ENCODE measurements around the gene MYO10.

The MYO10 gene

GRCh38 chr5:16856531-16856930 lies 79.6 kb downstream of the MYO10 start:
- Histone ChIP-seq H3K27me3 (ENCODE audit: low read depth, low read length) (no peaks in the 10 kb centered on the region), H3K9me3 (ENCODE audit: control insufficient read depth in 1 of 2, low read length in 2 of 2) (peaks cover 0 to 4% of the 10 kb centered on the region in 2 donors), H3K4me3 (ENCODE audit: low read depth in 1 of 2, low read length in 2 of 2) (no peak overlapping the region), H3K4me1 (ENCODE audit: control insufficient read depth in 1 of 2, insufficient read depth in 2 of 2, low read length in 2 of 2) (peaks cover 0 to 8% of the 10 kb centered on the region in 2 donors), H3K36me3 (ENCODE audit: control insufficient read depth in 1 of 2, insufficient read depth in 2 of 2, low read length in 2 of 2) (no peaks in the 10 kb centered on the region), H3K27ac (ENCODE audit: low read length) (no peak overlapping the region)

- Histone ChIP-seq H3K4me1 (ENCODE audit: control insufficient read depth in 1 of 2, insufficient read depth in 2 of 2, low read length in 2 of 2) (peaks cover 0 to 8% of the 10 kb centered on the region in 2 donors), H3K36me3 (ENCODE audit: control insufficient read depth in 1 of 2, insufficient read depth in 2 of 2, low read length in 2 of 2) (no peaks in the 10 kb centered on the region), H3K27ac (ENCODE audit: low read length) (no peak overlapping the region), H3K27me3 (ENCODE audit: low read depth, low read length) (no peaks in the 10 kb centered on the region), H3K9me3 (ENCODE audit: control insufficient read depth in 1 of 2, low read length in 2 of 2) (peaks cover 0 to 4% of the 10 kb centered on the region in 2 donors), H3K4me3 (ENCODE audit: low read depth in 1 of 2, low read length in 2 of 2) (no peak overlapping the region)
Observed at GRCh38 chr5:16855898-16856297, 80.2 kb downstream of the MYO10 start.

- no peak overlapping the region for H3K27ac ChIP-seq (ENCODE audit: low read length)
- no peaks in the 10 kb centered on the region for H3K36me3 ChIP-seq (ENCODE audit: control insufficient read depth in 1 of 2, insufficient read depth in 2 of 2, low read length in 2 of 2)
- peaks cover 0 to 4% of the 10 kb centered on the region in 2 donors for H3K9me3 ChIP-seq (ENCODE audit: control insufficient read depth in 1 of 2, low read length in 2 of 2)
- no peak overlapping the region for H3K4me3 ChIP-seq (ENCODE audit: low read depth in 1 of 2, low read length in 2 of 2)
- no peaks in the 10 kb centered on the region for H3K27me3 ChIP-seq (ENCODE audit: low read depth, low read length)
- H3K4me1 ChIP-seq (ENCODE audit: control insufficient read depth in 1 of 2, insufficient read depth in 2 of 2, low read length in 2 of 2): peaks cover 0 to 8% of the 10 kb centered on the region in 2 donors
Observed at GRCh38 chr5:16855485-16855884, 80.6 kb downstream of the MYO10 start.

- H3K27ac ChIP-seq (ENCODE audit: low read length): no peak overlapping the region
- peaks cover 0 to 8% of the 10 kb centered on the region in 2 donors for H3K4me1 ChIP-seq (ENCODE audit: control insufficient read depth in 1 of 2, insufficient read depth in 2 of 2, low read length in 2 of 2)
- H3K36me3 ChIP-seq (ENCODE audit: control insufficient read depth in 1 of 2, insufficient read depth in 2 of 2, low read length in 2 of 2): no peaks in the 10 kb centered on the region
- H3K9me3 ChIP-seq (ENCODE audit: control insufficient read depth in 1 of 2, low read length in 2 of 2): peaks cover 0 to 4% of the 10 kb centered on the region in 2 donors
- H3K27me3 ChIP-seq (ENCODE audit: low read depth, low read length): no peaks in the 10 kb centered on the region
- no peak overlapping the region for H3K4me3 ChIP-seq (ENCODE audit: low read depth in 1 of 2, low read length in 2 of 2)
Observed at GRCh38 chr5:16854351-16854750, 81.7 kb downstream of the MYO10 start.

GRCh38 chr5:16853518-16853917 lies 82.6 kb downstream of the MYO10 start:
- H3K4me3 ChIP-seq (ENCODE audit: low read depth in 1 of 2, low read length in 2 of 2): no peak overlapping the region
- no peaks in the 10 kb centered on the region for H3K27me3 ChIP-seq (ENCODE audit: low read depth, low read length)
- H3K9me3 ChIP-seq (ENCODE audit: control insufficient read depth in 1 of 2, low read length in 2 of 2): no peaks in the 10 kb centered on the region
- H3K4me1 ChIP-seq (ENCODE audit: control insufficient read depth in 1 of 2, insufficient read depth in 2 of 2, low read length in 2 of 2): peaks cover 0 to 8% of the 10 kb centered on the region in 2 donors
- H3K36me3 ChIP-seq (ENCODE audit: control insufficient read depth in 1 of 2, insufficient read depth in 2 of 2, low read length in 2 of 2): no peaks in the 10 kb centered on the region
- H3K27ac ChIP-seq (ENCODE audit: low read length): no peak overlapping the region

GRCh38 chr5:16852251-16853005 lies 83.7 kb downstream of the MYO10 start:
- peaks cover 0 to 8% of the 10 kb centered on the region in 2 donors for H3K4me1 ChIP-seq (ENCODE audit: control insufficient read depth in 1 of 2, insufficient read depth in 2 of 2, low read length in 2 of 2)
- no peaks in the 10 kb centered on the region for H3K9me3 ChIP-seq (ENCODE audit: control insufficient read depth in 1 of 2, low read length in 2 of 2)
- H3K27ac ChIP-seq (ENCODE audit: low read length): no peak overlapping the region
- H3K27me3 ChIP-seq (ENCODE audit: low read depth, low read length): no peaks in the 10 kb centered on the region
- H3K4me3 ChIP-seq (ENCODE audit: low read depth in 1 of 2, low read length in 2 of 2): no peak overlapping the region
- no peaks in the 10 kb centered on the region for H3K36me3 ChIP-seq (ENCODE audit: control insufficient read depth in 1 of 2, insufficient read depth in 2 of 2, low read length in 2 of 2)

- Histone ChIP-seq H3K27ac (ENCODE audit: low read length) (no peak overlapping the region), H3K36me3 (ENCODE audit: control insufficient read depth in 1 of 2, insufficient read depth in 2 of 2, low read length in 2 of 2) (no peaks in the 10 kb centered on the region), H3K9me3 (ENCODE audit: control insufficient read depth in 1 of 2, low read length in 2 of 2) (no peaks in the 10 kb centered on the region), H3K4me3 (ENCODE audit: low read depth in 1 of 2, low read length in 2 of 2) (no peak overlapping the region), H3K4me1 (ENCODE audit: control insufficient read depth in 1 of 2, insufficient read depth in 2 of 2, low read length in 2 of 2) (no peaks in the 10 kb centered on the region), H3K27me3 (ENCODE audit: low read depth, low read length) (no peaks in the 10 kb centered on the region)
Observed at GRCh38 chr5:16849775-16850174, 86.3 kb downstream of the MYO10 start.

- Histone ChIP-seq H3K9me3 (ENCODE audit: control insufficient read depth in 1 of 2, low read length in 2 of 2) (no peaks in the 10 kb centered on the region), H3K27me3 (ENCODE audit: low read depth, low read length) (no peaks in the 10 kb centered on the region), H3K4me3 (ENCODE audit: low read depth in 1 of 2, low read length in 2 of 2) (no peak overlapping the region), H3K4me1 (ENCODE audit: control insufficient read depth in 1 of 2, insufficient read depth in 2 of 2, low read length in 2 of 2) (no peaks in the 10 kb centered on the region), H3K27ac (ENCODE audit: low read length) (no peak overlapping the region), H3K36me3 (ENCODE audit: control insufficient read depth in 1 of 2, insufficient read depth in 2 of 2, low read length in 2 of 2) (no peaks in the 10 kb centered on the region)
Observed at GRCh38 chr5:16849181-16849580, 86.9 kb downstream of the MYO10 start.

GRCh38 chr5:16844952-16845351 lies 91.1 kb downstream of the MYO10 start:
- Histone ChIP-seq H3K36me3 (ENCODE audit: control insufficient read depth in 1 of 2, insufficient read depth in 2 of 2, low read length in 2 of 2) (no peaks in the 10 kb centered on the region), H3K4me3 (ENCODE audit: low read depth in 1 of 2, low read length in 2 of 2) (no peak overlapping the region), H3K27ac (ENCODE audit: low read length) (no peak overlapping the region), H3K9me3 (ENCODE audit: control insufficient read depth in 1 of 2, low read length in 2 of 2) (no peaks in the 10 kb centered on the region), H3K27me3 (ENCODE audit: low read depth, low read length) (no peaks in the 10 kb centered on the region), H3K4me1 (ENCODE audit: control insufficient read depth in 1 of 2, insufficient read depth in 2 of 2, low read length in 2 of 2) (no peaks in the 10 kb centered on the region)

- H3K4me3 ChIP-seq (ENCODE audit: low read depth in 1 of 2, low read length in 2 of 2): no peak overlapping the region
Observed at GRCh38 chr5:16842896-16843295, 93.2 kb downstream of the MYO10 start.

GRCh38 chr5:16841416-16841815 lies 94.7 kb downstream of the MYO10 start:
- no peak overlapping the region for H3K27ac ChIP-seq (ENCODE audit: low read length)
- H3K4me1 ChIP-seq (ENCODE audit: control insufficient read depth in 1 of 2, insufficient read depth in 2 of 2, low read length in 2 of 2): no peaks in the 10 kb centered on the region
- no peaks in the 10 kb centered on the region for H3K9me3 ChIP-seq (ENCODE audit: control insufficient read depth in 1 of 2, low read length in 2 of 2)
- H3K36me3 ChIP-seq (ENCODE audit: control insufficient read depth in 1 of 2, insufficient read depth in 2 of 2, low read length in 2 of 2): no peaks in the 10 kb centered on the region
- H3K4me3 ChIP-seq (ENCODE audit: low read depth in 1 of 2, low read length in 2 of 2): no peak overlapping the region
- no peaks in the 10 kb centered on the region for H3K27me3 ChIP-seq (ENCODE audit: low read depth, low read length)

More at GRCh38 chr5:16842896-16843295, 93.2 kb downstream of the MYO10 start:
- Histone ChIP-seq H3K27ac (ENCODE audit: low read length) (no peak overlapping the region), H3K27me3 (ENCODE audit: low read depth, low read length) (no peaks in the 10 kb centered on the region), H3K36me3 (ENCODE audit: control insufficient read depth in 1 of 2, insufficient read depth in 2 of 2, low read length in 2 of 2) (no peaks in the 10 kb centered on the region), H3K4me1 (ENCODE audit: control insufficient read depth in 1 of 2, insufficient read depth in 2 of 2, low read length in 2 of 2) (no peaks in the 10 kb centered on the region), H3K9me3 (ENCODE audit: control insufficient read depth in 1 of 2, low read length in 2 of 2) (no peaks in the 10 kb centered on the region)

- H3K27ac ChIP-seq (ENCODE audit: low read length): no peak overlapping the region
- H3K27me3 ChIP-seq (ENCODE audit: low read depth, low read length): no peaks in the 10 kb centered on the region
- no peaks in the 10 kb centered on the region for H3K4me1 ChIP-seq (ENCODE audit: control insufficient read depth in 1 of 2, insufficient read depth in 2 of 2, low read length in 2 of 2)
- H3K4me3 ChIP-seq (ENCODE audit: low read depth in 1 of 2, low read length in 2 of 2): no peak overlapping the region
- no peaks in the 10 kb centered on the region for H3K36me3 ChIP-seq (ENCODE audit: control insufficient read depth in 1 of 2, insufficient read depth in 2 of 2, low read length in 2 of 2)
- no peaks in the 10 kb centered on the region for H3K9me3 ChIP-seq (ENCODE audit: control insufficient read depth in 1 of 2, low read length in 2 of 2)
Observed at GRCh38 chr5:16837305-16837704, 98.8 kb downstream of the MYO10 start.
